Measurements from ENCODE around the gene COPS7B. TPM values are rescaled to one million over a fixed set of nuclear protein-coding genes. Genes with fewer than 3 reads are reported as not detected.

The COPS7B gene
- total RNA-seq, 1 experiment from 2014 or later: 41.5 TPM

GRCh38 chr2:231856959-231857358 is 70.7 kb downstream of the COPS7B start:
- H3K9me3 Mint-ChIP-seq (ENCODE audit: unreplicated experiment): no peaks in the 10 kb centered on the region
- CTCF ChIA-PET: interaction anchor here (0.6 kb wide), 1 partner anchor 313 kb away, joined by 3 read pairs; no protein-coding TSS in a partner anchor
- no TSS peak for BruUV-seq (replicated peaks)
- intact Hi-C loops (cut with micrococcal nuclease): loop anchor here (10.0 kb wide), 1 partner anchor 48 kb away; no protein-coding TSS in a partner anchor
- no peak for TF ChIP-seq CTCF (IDR thresholded peaks at IDR 0.05; ENCODE audit: unreplicated experiment)
- no peak overlapping the region for H3K27ac Mint-ChIP-seq (ENCODE audit: low read depth, unreplicated experiment)
- H3K4me3 Mint-ChIP-seq (ENCODE audit: unreplicated experiment): no peak overlapping the region
- no peak for DNase-seq (ENCODE audit: unreplicated experiment)
- H3K27me3 Mint-ChIP-seq (ENCODE audit: insufficient read depth, unreplicated experiment): peaks cover 3% of the 10 kb centered on the region
- POLR2A ChIA-PET: no interaction called here
- no peaks in the 10 kb centered on the region for H3K4me1 Mint-ChIP-seq (ENCODE audit: insufficient read depth, unreplicated experiment)
- H3K36me3 Mint-ChIP-seq (ENCODE audit: insufficient read depth, unreplicated experiment): no peaks in the 10 kb centered on the region

Other genes with a start within 250 kb of the COPS7B start
- not detected in 2 replicates for gene TEX44, start 193.6 kb upstream of the COPS7B start, total RNA-seq (2022)
- gene PTMA, start 77.9 kb upstream of the COPS7B start, total RNA-seq (2022): 501 and 713 TPM in 2 replicates
- 13.2 and 20.6 TPM in 2 replicates for gene PDE6D, start 5.2 kb upstream of the COPS7B start, total RNA-seq (2022)
- not detected in 2 replicates for gene NPPC, start 140.0 kb downstream of the COPS7B start, total RNA-seq (2022)
- gene DIS3L2, start 175.3 kb downstream of the COPS7B start, total RNA-seq (2022): 32.6 and 47.4 TPM in 2 replicates